Measurements from ENCODE around the gene MLKL.

GRCh38 chr16:74720579-74720978, 19.9 kb upstream of the MLKL start:
- TF ChIP-seq CTCF (IDR thresholded peaks at IDR 0.05): no peak
- TF ChIP-seq ZFX (IDR thresholded peaks at IDR 0.05; ENCODE audit: borderline replicate concordance): no peak
